ENCODE measurements around the gene BCOR. TPM values are rescaled to one million over a fixed set of nuclear protein-coding genes. Genes with fewer than 3 reads are reported as not detected.

The BCOR gene
- total RNA-seq, 1 experiment from 2014 or later, result 48.3 TPM

DNA sequence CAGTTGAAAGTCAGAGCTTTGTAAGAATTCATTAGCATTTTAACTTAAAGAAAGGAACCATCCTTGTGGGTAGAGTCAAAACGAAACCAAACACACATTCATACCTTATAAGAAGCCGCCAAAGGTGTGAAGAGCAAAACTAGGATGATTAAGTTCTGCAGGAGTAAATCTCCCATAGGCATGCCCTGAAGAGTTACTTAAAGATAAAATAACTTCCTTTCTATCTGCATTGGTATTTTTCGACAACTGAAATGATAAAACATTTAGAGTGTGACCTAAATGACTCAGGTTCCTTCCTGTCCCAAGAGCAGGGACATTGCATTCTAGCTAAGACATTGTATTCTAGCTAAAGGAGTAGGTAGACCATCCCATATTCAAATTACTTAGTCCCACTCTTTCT is 75.3 kb downstream of the BCOR start:
- CTCF ChIA-PET, result no interaction called here
- no peaks in the 10 kb centered on the region for H3K36me3 ChIP-seq (ENCODE audit: control insufficient read depth, insufficient read depth, low read length)
- H3K27ac ChIP-seq (ENCODE audit: low read length), result no peak overlapping the region
- no peaks in the 10 kb centered on the region for H3K9me3 ChIP-seq (ENCODE audit: control insufficient read depth, insufficient read depth, low read depth, low read length)
- POLR2A ChIA-PET, result no interaction called here
- ATAC-seq (no peak), DNase-seq (ENCODE audit: low read depth, low spot score) (no peak)
- no peak overlapping the region for H3K4me3 ChIP-seq (ENCODE audit: low read depth in 2 of 2, low read length in 2 of 2)
- intact Hi-C loops (cut with micrococcal nuclease; ENCODE audit: unreplicated experiment) (no loop called here), in situ Hi-C loops (cut with HindIII; ENCODE audit: low pct_unique_long_range_greater_than_20kb, low sequenced_read_pairs) (no loop called here)
- TF ChIP-seq SIN3A (IDR thresholded peaks at IDR 0.05; ENCODE audit: borderline replicate concordance, insufficient read depth, low read depth, low read length) (no peak), CTCF (IDR thresholded peaks at IDR 0.05) (no peak), POLR2AphosphoS5 (IDR thresholded peaks at IDR 0.05; ENCODE audit: low read depth, low read length) (no peak), TCF7L2 (IDR thresholded peaks at IDR 0.05; ENCODE audit: low read depth, low read length) (no peak)
- TF ChIP-seq, protein P1, sequence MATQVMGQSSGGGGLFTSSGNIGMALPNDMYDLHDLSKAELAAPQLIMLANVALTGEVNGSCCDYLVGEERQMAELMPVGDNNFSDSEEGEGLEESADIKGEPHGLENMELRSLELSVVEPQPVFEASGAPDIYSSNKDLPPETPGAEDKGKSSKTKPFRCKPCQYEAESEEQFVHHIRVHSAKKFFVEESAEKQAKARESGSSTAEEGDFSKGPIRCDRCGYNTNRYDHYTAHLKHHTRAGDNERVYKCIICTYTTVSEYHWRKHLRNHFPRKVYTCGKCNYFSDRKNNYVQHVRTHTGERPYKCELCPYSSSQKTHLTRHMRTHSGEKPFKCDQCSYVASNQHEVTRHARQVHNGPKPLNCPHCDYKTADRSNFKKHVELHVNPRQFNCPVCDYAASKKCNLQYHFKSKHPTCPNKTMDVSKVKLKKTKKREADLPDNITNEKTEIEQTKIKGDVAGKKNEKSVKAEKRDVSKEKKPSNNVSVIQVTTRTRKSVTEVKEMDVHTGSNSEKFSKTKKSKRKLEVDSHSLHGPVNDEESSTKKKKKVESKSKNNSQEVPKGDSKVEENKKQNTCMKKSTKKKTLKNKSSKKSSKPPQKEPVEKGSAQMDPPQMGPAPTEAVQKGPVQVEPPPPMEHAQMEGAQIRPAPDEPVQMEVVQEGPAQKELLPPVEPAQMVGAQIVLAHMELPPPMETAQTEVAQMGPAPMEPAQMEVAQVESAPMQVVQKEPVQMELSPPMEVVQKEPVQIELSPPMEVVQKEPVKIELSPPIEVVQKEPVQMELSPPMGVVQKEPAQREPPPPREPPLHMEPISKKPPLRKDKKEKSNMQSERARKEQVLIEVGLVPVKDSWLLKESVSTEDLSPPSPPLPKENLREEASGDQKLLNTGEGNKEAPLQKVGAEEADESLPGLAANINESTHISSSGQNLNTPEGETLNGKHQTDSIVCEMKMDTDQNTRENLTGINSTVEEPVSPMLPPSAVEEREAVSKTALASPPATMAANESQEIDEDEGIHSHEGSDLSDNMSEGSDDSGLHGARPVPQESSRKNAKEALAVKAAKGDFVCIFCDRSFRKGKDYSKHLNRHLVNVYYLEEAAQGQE (IDR thresholded peaks at IDR 0.05; ENCODE audit: insufficient read depth in 1 of 2, low read depth in 2 of 2, low read length in 1 of 2), result no peak
- no peaks in the 10 kb centered on the region for H3K27me3 ChIP-seq (ENCODE audit: control insufficient read depth, insufficient read depth, low read length)
- no peaks in the 10 kb centered on the region for H3K4me1 ChIP-seq (ENCODE audit: control insufficient read depth, insufficient read depth, low read length)
- no TSS peak for BruUV-seq (replicated peaks)

DNA sequence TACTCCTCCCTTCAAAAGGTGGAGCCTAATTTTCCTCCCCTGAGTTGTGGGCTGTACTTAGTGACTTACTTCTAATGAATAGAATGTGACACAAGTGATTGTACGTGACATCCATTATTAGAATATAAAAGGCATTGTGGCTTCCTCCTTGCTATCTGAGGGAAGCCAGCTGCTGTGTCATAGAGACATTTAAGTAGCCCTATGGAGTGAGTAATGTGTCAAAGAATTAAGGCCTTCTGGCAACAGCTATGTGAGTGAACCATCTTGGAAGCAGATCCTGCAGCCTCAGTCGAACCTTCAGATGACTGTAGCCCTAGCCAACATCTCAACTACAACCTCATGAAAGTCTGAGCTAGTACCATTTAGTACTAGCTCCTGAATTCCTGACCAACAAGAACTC is 76.1 kb downstream of the BCOR start:
- Histone ChIP-seq H3K9me3 (ENCODE audit: control insufficient read depth, insufficient read depth, low read depth, low read length) (no peaks in the 10 kb centered on the region), H3K27ac (ENCODE audit: low read length) (no peak overlapping the region), H3K36me3 (ENCODE audit: control insufficient read depth, insufficient read depth, low read length) (no peaks in the 10 kb centered on the region), H3K4me1 (ENCODE audit: control insufficient read depth, insufficient read depth, low read length) (no peaks in the 10 kb centered on the region), H3K4me3 (ENCODE audit: low read depth in 2 of 2, low read length in 2 of 2) (no peak overlapping the region), H3K27me3 (ENCODE audit: control insufficient read depth, insufficient read depth, low read length) (no peaks in the 10 kb centered on the region)
- ChIA-PET CTCF (no interaction called here), POLR2A (no interaction called here)
- no peak for TF ChIP-seq SIN3A (IDR thresholded peaks at IDR 0.05; ENCODE audit: borderline replicate concordance, insufficient read depth, low read depth, low read length)
- TF ChIP-seq POLR2AphosphoS5 (IDR thresholded peaks at IDR 0.05; ENCODE audit: low read depth, low read length), result no peak
- TF ChIP-seq TCF7L2 (IDR thresholded peaks at IDR 0.05; ENCODE audit: low read depth, low read length), result no peak
- no peak for TF ChIP-seq CTCF (IDR thresholded peaks at IDR 0.05)
- TF ChIP-seq, protein P1 (IDR thresholded peaks at IDR 0.05; ENCODE audit: insufficient read depth in 1 of 2, low read depth in 2 of 2, low read length in 1 of 2), result no peak
- DNase-seq (ENCODE audit: low read depth, low spot score) (no peak), ATAC-seq (no peak)
- in situ Hi-C loops (cut with HindIII; ENCODE audit: low pct_unique_long_range_greater_than_20kb, low sequenced_read_pairs) (no loop called here), intact Hi-C loops (cut with micrococcal nuclease; ENCODE audit: unreplicated experiment) (no loop called here)
- BruUV-seq (replicated peaks), result no TSS peak
